ENCODE data around the gene SYNGR3. TPM values are rescaled to one million over a fixed set of nuclear protein-coding genes. Genes with fewer than 3 reads are reported as not detected.
A peak's percentile ranks its signal among the peaks of the same experiment; 100 is the strongest.

The SYNGR3 gene, protein sequence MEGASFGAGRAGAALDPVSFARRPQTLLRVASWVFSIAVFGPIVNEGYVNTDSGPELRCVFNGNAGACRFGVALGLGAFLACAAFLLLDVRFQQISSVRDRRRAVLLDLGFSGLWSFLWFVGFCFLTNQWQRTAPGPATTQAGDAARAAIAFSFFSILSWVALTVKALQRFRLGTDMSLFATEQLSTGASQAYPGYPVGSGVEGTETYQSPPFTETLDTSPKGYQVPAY
- total RNA-seq = 3.0 and 3.3 TPM in 2 replicates
- long read RNA-seq = 0 reads

GRCh38 chr16:1989209-1990100, at the start of gene SYNGR3:
TSS of gene SYNGR3 (plus strand) at chr16:1989970. CDS start at chr16:1990103, 133 bp downstream.
- H3K27me3 Mint-ChIP-seq = peaks cover 32% of the 10 kb centered on the region
- H3K27ac Mint-ChIP-seq = peak within 1 kb of the TSS; percentile 67
- H3K36me3 Mint-ChIP-seq (ENCODE audit: insufficient read depth) = peaks cover 2% of the 10 kb centered on the region
- DNase-seq (ENCODE audit: low spot score, unreplicated experiment) = no peak
- TF ChIP-seq, protein P1, sequence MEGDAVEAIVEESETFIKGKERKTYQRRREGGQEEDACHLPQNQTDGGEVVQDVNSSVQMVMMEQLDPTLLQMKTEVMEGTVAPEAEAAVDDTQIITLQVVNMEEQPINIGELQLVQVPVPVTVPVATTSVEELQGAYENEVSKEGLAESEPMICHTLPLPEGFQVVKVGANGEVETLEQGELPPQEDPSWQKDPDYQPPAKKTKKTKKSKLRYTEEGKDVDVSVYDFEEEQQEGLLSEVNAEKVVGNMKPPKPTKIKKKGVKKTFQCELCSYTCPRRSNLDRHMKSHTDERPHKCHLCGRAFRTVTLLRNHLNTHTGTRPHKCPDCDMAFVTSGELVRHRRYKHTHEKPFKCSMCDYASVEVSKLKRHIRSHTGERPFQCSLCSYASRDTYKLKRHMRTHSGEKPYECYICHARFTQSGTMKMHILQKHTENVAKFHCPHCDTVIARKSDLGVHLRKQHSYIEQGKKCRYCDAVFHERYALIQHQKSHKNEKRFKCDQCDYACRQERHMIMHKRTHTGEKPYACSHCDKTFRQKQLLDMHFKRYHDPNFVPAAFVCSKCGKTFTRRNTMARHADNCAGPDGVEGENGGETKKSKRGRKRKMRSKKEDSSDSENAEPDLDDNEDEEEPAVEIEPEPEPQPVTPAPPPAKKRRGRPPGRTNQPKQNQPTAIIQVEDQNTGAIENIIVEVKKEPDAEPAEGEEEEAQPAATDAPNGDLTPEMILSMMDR (IDR thresholded peaks at IDR 0.05; ENCODE audit: unreplicated experiment) = no peak
- peaks cover 7% of the 10 kb centered on the region for H3K4me1 Mint-ChIP-seq (ENCODE audit: low read depth)
- H3K9me3 Mint-ChIP-seq (ENCODE audit: low read depth) = no peaks in the 10 kb centered on the region
- peak within 1 kb of the TSS; percentile 68 for H3K4me3 Mint-ChIP-seq (ENCODE audit: low read depth)

- H3K9me3 Mint-ChIP-seq (ENCODE audit: low read depth) = no peaks in the 10 kb centered on the region
- no peak for DNase-seq (ENCODE audit: low spot score, unreplicated experiment)
- peak overlapping the region; percentile 37 for H3K27ac Mint-ChIP-seq
- TF ChIP-seq, protein P1 (IDR thresholded peaks at IDR 0.05; ENCODE audit: unreplicated experiment) = no peak
- H3K27me3 Mint-ChIP-seq = no peaks in the 10 kb centered on the region
- peaks cover 1% of the 10 kb centered on the region for H3K36me3 Mint-ChIP-seq (ENCODE audit: insufficient read depth)
- H3K4me1 Mint-ChIP-seq (ENCODE audit: low read depth) = peaks cover 2% of the 10 kb centered on the region
- peak overlapping the region; percentile 19 for H3K4me3 Mint-ChIP-seq (ENCODE audit: low read depth)
Measured at GRCh38 chr16:1940273-1941161, 49.3 kb upstream of the SYNGR3 start.

DNA sequence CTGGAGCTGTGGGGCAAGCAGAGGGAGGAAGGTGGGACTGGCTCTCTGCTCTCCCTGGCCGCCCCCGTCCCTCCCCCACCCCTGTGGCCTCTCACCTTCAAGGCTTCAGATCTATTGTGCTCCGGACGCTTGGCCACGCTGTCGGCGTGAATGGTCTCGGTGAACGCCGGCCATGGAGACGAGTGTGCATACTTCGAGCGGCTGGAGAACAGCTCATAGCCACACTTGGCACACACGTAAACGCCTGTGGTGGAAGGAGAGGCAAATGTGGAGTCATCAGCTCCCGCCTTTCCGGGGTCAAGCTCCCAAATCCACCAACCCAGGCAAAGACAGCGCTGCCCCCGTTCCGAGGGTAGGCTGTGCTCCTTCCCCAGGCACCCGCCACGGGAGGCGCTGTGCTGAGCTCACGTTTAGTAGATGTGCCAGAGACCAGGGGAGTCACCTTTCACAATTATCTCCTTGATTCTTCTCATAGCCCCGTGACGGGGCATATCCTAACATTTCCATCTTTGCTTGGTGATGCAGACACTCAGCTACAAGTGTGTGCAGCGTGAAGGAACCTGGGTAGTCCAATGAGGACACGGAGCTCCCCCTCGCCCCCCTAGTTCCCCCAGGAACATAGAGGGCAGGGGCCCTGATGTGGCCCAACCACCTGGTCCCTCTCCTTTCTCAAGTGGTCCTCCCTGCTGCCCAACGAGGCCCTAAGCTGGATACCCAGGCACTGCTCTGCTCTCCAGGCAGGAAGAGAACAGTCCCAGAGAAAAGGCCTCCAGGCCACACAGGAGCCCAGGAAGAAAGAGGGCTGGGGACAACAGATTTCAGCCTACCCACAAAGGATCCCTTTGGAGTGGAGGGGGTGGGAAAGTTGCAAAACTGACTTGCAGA, 48.4 kb upstream of the SYNGR3 start:
- Mint-ChIP-seq H3K36me3 (ENCODE audit: insufficient read depth) (peaks cover 1% of the 10 kb centered on the region), H3K4me1 (ENCODE audit: low read depth) (peaks cover 2% of the 10 kb centered on the region), H3K4me3 (ENCODE audit: low read depth) (peak overlapping the region; percentile 88), H3K9me3 (ENCODE audit: low read depth) (no peaks in the 10 kb centered on the region), H3K27me3 (no peaks in the 10 kb centered on the region), H3K27ac (peak overlapping the region; percentile 67)
- TF ChIP-seq, protein P1 (IDR thresholded peaks at IDR 0.05; ENCODE audit: unreplicated experiment) = peak; percentile 17
- DNase-seq (ENCODE audit: low spot score, unreplicated experiment) = no peak

- Mint-ChIP-seq H3K9me3 (ENCODE audit: low read depth) (no peaks in the 10 kb centered on the region), H3K36me3 (ENCODE audit: insufficient read depth) (no peaks in the 10 kb centered on the region), H3K27ac (no peak overlapping the region), H3K27me3 (no peaks in the 10 kb centered on the region), H3K4me3 (ENCODE audit: low read depth) (peak overlapping the region; percentile 88), H3K4me1 (ENCODE audit: low read depth) (peaks cover 2% of the 10 kb centered on the region)
- no peak for DNase-seq (ENCODE audit: low spot score, unreplicated experiment)
- TF ChIP-seq, protein P1 (IDR thresholded peaks at IDR 0.05; ENCODE audit: unreplicated experiment) = no peak
Measured at GRCh38 chr16:1942047-1942809, 47.5 kb upstream of the SYNGR3 start.

Data from progenitor cell of endocrine pancreas (in vitro differentiated cells).